DMS 273 treated with DMSO at 0.1 percent for 48 hours (cell line): ENCODE measurements around the gene H2BK1.
A peak's percentile ranks its signal among the peaks of the same experiment; 100 is the strongest.

Experiments
- DNase-seq: peaks from one replicate; lab custom pipeline; 2025; lab: John Stamatoyannopoulos, UW

The H2BK1 gene

GRCh38 chr7:151245360-151246101 is 35.2 kb upstream of the H2BK1 start:
- DNase-seq, result no peak

GRCh38 chr7:151244841-151245346 is 34.6 kb upstream of the H2BK1 start:
- DNase-seq, result no peak

DNA sequence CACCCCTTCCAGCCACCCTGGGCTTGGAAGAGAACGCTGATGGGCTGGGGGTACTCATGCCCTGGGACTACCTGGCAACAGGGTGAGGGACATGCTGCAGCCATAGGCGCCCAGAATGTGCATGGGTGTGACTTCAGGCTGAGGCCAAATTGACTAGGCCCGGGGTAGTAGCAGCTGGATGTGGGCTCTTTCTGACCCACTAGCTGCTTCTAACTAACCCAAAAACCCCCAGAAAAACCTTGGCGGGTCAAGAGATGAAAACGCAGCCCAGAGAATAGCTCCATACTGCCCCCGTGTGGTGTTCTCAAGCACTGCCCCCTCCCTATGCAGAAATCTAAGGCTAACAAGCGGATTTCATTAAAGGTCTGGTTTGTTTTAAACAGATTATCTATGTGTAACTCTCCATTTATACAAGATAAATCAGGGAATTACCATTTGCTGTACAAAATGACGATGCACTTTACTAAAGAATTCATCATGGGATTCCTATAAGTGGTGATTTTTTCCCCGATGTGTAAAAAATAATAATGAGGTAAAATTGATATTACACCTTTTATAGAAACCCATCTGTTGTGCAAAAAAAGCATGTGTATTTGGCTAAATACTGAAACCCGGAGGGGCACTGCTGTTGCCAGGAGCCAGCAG is 34.0 kb upstream of the H2BK1 start:
- DNase-seq, result peak; percentile 20

DNA sequence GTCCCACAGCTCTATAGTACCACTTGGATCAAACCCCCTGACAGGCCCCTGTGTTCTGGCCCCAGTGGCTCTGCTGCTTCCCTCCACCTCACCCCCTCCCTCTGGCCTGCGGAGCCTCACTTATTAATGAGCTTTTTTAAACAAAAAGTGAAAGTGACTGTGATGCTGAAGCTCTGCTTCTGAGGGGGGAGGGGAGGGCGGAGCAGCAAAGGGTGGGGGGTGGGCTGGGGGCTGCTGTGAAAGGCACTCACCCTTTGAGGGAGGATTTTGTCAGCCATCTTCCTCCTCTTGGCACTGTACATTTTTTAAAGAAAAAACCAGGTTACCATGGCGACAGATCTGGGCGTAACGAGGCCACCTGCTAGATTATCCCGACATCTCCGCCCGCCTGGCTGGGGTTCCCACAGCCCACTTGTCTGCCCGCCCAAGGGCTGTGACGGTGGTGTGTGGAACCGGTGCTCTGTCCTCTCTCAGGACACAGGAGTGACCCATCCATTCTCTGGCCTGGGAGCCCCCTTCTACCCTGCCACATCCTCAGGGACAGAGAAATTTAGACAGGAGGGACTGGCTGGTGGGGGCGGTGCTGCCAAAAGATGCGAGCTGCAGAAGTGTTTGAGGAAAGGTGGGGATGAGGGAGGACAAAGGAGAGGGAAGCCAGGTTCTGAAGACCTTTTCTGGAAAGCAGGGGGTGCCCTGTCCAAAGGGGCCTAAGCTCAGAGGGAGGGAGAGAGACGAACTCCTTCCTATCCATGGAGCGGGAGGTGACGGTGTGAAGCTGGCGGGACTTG is 33.3 kb upstream of the H2BK1 start:
- DNase-seq, result no peak

DNA sequence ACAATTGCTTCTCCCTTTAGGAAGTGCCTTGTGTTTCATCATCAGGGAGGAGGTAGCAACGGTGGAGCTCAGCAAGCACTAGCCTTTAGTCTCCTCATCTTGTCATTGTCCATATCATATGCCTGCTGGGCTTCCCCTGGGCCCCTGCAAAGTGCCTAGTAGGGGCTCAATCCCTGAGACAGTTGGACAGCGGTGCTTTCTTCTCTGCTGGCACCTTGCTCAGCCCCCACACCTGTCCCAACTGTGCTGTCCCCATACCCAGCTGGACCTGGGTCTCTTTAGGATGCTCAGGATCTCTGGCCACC is 32.7 kb upstream of the H2BK1 start:
- DNase-seq, result no peak

DNA sequence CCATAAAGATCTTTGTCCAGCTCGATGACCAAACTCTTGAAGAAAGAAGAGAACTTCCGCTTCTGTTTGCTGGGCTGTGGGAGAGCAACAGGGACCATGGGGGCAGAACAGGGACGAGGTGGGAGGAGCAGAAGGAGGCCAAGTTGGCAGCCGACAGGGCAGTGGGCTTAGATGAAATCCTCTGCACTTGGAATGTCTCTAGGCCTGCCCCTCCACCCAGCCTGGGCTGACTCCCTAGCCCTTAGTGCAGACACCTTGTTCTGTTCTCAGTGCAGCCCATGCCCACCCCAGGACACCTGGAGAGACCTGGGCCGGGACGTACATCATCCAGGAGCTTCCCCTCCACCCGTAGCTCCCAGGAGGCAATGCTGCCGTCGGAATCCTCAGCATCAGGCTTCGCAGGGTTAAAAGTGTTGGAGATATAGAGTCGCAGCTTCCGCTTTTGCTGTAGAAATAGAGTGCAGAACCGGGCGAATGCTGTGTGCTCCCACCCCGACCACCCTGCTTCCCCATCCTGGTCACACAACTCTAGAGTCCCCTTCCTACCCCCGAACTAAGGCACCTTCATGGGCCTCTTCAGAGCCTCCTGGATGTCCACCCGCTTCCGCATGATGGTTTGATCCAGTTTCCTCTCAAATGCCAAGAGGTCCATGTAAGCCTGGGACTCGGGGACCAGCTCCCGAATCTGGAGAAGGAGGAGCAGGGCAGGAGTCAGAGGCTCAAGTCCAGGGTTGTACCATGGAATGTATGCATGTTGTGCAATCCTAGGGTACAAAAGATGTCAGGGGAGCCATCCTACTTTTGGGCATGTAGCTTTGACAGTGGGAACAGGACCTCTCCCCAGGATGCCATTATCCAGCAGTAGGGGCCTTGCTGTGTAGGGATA is 32.1 kb upstream of the H2BK1 start:
- DNase-seq, result no peak

GRCh38 chr7:151241755-151242096 is 31.4 kb upstream of the H2BK1 start:
- DNase-seq, result no peak

DNA sequence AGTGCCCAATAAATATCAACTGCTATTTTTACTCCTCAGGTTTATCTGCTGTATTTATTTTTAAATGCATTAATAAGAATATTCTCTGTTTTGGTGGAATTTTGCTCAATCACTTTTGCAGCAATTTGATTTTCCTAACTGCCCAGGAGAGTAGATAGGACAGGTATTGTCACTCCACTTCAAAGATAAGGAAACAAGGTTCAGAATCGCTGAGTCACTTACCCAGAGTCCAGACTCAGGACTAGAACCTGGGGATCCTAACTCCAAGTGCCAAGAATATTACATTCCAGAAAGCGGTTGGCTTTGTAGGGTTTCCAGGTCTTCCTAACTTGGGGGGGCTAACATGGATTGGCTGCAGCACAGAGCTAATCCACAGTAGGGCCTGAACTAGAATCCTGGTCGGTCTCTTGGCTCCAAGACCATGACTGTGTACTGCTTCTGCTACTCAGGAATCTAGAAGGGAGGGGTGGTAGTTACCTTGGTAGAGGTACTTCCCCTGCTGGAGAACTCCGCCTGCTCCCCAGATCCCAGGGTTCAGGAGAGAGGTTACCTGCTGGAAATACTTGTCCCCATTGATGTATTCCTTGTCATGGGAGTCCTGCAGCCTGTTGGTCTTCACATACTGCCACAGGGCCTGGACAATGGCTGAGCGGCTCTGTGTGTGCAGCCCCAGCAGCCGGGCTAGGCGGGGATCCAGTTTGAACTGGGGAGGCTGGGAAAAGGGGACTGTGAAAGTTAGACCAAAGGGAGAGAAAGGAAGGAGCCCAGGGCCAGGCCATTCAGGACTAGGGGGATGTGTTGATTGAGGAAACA is 30.9 kb upstream of the H2BK1 start:
- no peak for DNase-seq

- no peak for DNase-seq
Observed at GRCh38 chr7:151240536-151240935, 30.2 kb upstream of the H2BK1 start.

DNA sequence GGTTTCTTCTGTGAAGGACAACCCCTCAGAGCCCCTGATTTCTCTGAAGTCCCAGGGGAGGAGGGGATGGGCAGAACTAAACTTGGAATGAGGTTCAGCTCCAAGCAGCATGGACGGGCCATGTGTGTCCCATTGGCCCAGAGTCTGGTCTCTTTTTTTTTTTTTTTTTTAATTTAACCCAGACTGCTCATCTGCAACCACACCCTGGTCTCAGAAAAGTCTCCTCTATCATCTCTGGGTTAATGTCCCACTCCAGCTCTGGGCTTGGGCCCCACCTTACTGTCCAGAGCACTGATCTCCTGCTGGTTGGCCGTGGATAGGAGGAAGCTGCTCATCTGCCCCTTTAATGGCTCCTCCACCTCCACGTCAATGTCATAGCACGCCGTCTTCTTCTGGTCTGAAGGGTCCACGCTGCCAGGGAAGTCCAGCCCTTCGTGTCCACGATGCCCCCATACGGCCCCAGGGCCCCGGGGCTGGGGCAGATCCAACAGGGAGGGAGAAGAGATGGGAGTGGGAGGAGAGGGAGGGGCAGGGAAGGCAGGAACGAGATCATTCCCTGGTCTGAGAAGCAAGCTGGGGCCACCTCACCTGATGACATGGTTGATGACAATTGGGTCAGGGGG is 29.7 kb upstream of the H2BK1 start:
- no peak for DNase-seq

DNA sequence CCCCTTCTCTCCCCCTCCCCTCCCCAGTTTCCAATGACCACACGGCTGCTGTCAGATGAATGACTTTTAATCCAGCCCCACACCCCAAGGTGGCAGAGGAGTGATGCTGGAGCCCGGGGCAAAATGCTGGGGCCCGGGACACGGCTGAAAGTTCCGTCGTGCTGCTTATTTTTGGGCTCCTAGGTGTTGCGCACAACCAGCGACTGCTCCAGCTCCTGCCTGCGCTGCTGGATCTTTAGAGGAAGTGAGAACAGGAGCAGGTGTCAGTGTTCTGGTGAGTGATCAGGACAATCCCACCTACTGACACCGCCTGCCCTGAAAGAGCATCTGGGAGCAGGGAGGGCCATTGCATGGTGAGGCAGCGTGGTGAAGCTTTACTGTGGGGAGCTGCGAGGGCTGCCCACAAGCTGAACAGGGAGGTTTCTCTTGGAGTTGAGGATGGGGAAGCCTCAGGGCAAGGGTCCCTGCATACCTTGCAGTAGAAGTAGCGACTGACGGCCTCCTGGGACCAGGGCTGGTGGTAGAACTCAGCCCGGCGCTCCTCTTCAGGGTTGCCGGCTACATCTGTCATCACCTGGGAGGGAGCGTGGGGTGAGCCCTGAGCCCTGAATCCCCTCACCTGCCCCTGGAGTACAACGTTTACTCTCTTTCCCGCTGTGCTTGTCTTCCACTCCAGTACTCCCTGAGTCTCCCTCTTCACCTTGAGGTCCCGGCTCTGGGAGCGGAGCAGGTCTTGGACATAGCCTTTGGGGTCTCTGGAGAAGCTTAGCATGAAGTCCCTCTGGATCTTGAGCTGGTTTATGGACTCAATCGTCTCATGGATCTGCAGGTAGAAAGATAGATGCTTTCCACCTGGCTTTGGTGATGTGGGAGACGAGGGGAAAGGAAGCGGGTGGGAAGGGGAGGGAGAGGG is 28.9 kb upstream of the H2BK1 start:
- DNase-seq, result no peak

GRCh38 chr7:151238190-151238810 is 28.0 kb upstream of the H2BK1 start:
- no peak for DNase-seq

- DNase-seq, result no peak
Observed at GRCh38 chr7:151237244-151238189, 27.2 kb upstream of the H2BK1 start.

- no peak for DNase-seq
Observed at GRCh38 chr7:151236406-151236805, 26.1 kb upstream of the H2BK1 start.

GRCh38 chr7:151235091-151235787 is 25.0 kb upstream of the H2BK1 start:
- no peak for DNase-seq

DNA sequence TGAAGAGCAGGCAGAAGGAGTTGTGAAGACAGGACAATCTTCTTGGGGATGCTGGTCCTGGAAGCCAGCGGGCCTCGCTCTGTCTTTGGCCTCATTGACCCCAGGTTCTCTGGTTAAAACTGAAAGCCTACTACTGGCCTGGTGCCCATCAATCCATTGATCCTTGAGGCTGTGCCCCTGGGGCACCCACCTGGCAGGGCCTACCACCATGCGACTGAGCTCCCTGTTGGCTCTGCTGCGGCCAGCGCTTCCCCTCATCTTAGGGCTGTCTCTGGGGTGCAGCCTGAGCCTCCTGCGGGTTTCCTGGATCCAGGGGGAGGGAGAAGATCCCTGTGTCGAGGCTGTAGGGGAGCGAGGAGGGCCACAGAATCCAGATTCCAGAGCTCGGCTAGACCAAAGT is 23.5 kb upstream of the H2BK1 start:
- no peak for DNase-seq

- no peak for DNase-seq
Observed at GRCh38 chr7:151232917-151233701, 22.8 kb upstream of the H2BK1 start.
